Measurements from ENCODE around the gene HSF2. TPM values are rescaled to one million over a fixed set of nuclear protein-coding genes. Genes with fewer than 3 reads are reported as not detected.

The HSF2 gene
- total RNA-seq, 4 donors from 2014 or later, result 12.4 to 37.2 (median 21.4) TPM

DNA sequence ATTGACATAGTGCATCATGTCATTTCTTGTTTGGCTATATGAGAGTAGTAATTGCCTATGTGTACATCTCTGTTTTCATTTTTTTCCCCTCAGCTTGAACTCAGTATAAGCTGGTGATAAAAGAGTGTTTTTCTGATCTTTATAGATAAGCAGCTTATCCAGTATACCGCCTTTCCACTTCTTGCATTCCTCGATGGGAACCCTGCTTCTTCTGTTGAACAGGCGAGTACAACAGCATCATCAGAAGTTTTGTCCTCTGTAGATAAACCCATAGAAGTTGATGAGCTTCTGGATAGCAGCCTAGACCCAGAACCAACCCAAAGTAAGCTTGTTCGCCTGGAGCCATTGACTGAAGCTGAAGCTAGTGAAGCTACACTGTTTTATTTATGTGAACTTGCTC is 32.3 kb downstream of the HSF2 start:
- Histone ChIP-seq H3K36me3 (peaks cover 48% of the 10 kb centered on the region), H3K4me3 (no peak overlapping the region), H3K27me3 (no peaks in the 10 kb centered on the region), H3K27ac (no peak overlapping the region), H3K4me1 (no peaks in the 10 kb centered on the region), H3K9me3 (no peaks in the 10 kb centered on the region)
- no peak for DNase-seq (ENCODE audit: low spot score in 2 of 2)
- TF ChIP-seq EP300 (IDR thresholded peaks at IDR 0.05) (no peak), POLR2A (IDR thresholded peaks at IDR 0.05) (no peak)
- 88% methylated on average over 4 of the region's 4 CpGs for WGBS

DNA sequence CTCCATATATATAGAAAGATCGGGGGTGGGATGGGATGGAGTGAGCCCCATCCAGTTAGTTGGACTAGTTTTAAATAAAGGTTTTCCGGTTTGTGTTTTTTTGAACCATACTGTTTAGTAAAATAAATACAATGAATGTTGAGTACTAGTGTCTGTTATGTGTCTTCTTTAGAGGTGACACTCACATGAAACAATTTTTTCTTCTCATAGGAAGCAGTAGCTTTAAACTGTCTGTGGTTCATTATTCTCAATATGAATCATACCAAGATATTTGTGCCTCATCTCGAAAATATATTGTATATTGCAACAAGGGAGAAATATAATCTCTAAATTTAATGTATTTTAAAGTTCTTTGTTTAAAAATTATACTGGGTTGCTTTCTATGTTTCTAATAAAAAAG is 33.4 kb downstream of the HSF2 start:
- WGBS, result 82% methylated on average over 3 of the region's 3 CpGs

DNA sequence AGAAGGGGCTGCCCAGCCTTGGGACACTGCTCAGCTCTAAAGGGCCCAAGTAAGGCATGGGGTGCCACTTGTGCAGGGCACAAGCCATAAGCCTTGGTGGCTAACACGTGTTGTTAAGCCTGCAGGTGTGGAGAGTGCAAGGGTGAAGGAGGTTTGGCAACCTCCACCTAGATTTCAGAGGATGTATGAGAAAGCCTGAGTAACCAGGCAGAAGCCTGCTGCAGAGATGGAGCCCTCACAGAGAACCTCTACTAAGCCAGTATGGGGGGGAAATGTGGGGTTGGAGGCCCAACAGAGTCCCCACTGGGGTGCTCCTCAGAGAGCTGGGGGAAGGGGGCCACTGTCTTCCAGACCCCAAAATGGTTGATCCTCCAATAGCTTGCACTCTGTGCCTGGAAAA is 39.5 kb downstream of the HSF2 start:
- no peaks in the 10 kb centered on the region for H3K4me1 ChIP-seq
- no peak overlapping the region for H3K4me3 ChIP-seq
- 88% methylated on average over 1 of the region's 1 CpG for WGBS
- no peaks in the 10 kb centered on the region for H3K27me3 ChIP-seq
- no peaks in the 10 kb centered on the region for H3K9me3 ChIP-seq
- H3K36me3 ChIP-seq, result peaks cover 65% of the 10 kb centered on the region
- TF ChIP-seq POLR2A (IDR thresholded peaks at IDR 0.05) (no peak), EP300 (IDR thresholded peaks at IDR 0.05) (no peak), POLR2AphosphoS5 (IDR thresholded peaks at IDR 0.05) (no peak)
- TF ChIP-seq, protein P1, sequence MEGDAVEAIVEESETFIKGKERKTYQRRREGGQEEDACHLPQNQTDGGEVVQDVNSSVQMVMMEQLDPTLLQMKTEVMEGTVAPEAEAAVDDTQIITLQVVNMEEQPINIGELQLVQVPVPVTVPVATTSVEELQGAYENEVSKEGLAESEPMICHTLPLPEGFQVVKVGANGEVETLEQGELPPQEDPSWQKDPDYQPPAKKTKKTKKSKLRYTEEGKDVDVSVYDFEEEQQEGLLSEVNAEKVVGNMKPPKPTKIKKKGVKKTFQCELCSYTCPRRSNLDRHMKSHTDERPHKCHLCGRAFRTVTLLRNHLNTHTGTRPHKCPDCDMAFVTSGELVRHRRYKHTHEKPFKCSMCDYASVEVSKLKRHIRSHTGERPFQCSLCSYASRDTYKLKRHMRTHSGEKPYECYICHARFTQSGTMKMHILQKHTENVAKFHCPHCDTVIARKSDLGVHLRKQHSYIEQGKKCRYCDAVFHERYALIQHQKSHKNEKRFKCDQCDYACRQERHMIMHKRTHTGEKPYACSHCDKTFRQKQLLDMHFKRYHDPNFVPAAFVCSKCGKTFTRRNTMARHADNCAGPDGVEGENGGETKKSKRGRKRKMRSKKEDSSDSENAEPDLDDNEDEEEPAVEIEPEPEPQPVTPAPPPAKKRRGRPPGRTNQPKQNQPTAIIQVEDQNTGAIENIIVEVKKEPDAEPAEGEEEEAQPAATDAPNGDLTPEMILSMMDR (IDR thresholded peaks at IDR 0.05), result no peak
- no peak for DNase-seq (ENCODE audit: low spot score in 2 of 2)
- no peak overlapping the region for H3K27ac ChIP-seq

More for the DNA sequence above, 33.4 kb downstream of the HSF2 start:
- TF ChIP-seq POLR2AphosphoS5 (IDR thresholded peaks at IDR 0.05) (no peak), POLR2A (IDR thresholded peaks at IDR 0.05) (no peak), EP300 (IDR thresholded peaks at IDR 0.05) (no peak)
- TF ChIP-seq, protein P1 (IDR thresholded peaks at IDR 0.05), result no peak
- Histone ChIP-seq H3K9me3 (no peaks in the 10 kb centered on the region), H3K4me3 (no peak overlapping the region), H3K36me3 (peaks cover 48% of the 10 kb centered on the region), H3K27ac (no peak overlapping the region), H3K4me1 (no peaks in the 10 kb centered on the region), H3K27me3 (no peaks in the 10 kb centered on the region)
- DNase-seq (ENCODE audit: low spot score in 2 of 2), result no peak

DNA sequence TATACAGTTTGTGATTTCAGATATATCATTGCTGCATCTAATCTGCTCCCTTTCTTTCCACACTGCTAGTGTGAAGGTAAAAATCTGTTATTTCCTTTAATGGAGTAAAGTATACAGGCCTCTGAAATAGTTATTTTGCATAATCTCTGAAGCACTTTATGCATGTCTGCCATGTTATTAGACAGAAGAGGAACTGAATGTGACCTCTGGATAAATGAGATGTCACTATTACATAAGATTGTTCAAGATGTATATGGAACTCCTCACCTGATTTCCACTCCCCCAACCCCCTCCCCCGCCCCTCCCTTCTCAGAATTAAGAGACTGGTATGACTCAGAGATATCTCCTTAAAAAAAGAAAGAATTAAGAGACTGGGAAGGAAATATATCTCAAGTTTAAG is 45.8 kb downstream of the HSF2 start:
- Histone ChIP-seq H3K36me3 (peaks cover 65% of the 10 kb centered on the region), H3K9me3 (no peaks in the 10 kb centered on the region), H3K27me3 (no peaks in the 10 kb centered on the region), H3K4me3 (no peak overlapping the region), H3K27ac (no peak overlapping the region), H3K4me1 (no peaks in the 10 kb centered on the region)
- TF ChIP-seq, protein P1 (IDR thresholded peaks at IDR 0.05), result no peak
- no peak for TF ChIP-seq EP300 (IDR thresholded peaks at IDR 0.05)
- no peak for DNase-seq (ENCODE audit: low spot score in 2 of 2)
- WGBS, result 96% methylated on average over 1 of the region's 1 CpG

DNA sequence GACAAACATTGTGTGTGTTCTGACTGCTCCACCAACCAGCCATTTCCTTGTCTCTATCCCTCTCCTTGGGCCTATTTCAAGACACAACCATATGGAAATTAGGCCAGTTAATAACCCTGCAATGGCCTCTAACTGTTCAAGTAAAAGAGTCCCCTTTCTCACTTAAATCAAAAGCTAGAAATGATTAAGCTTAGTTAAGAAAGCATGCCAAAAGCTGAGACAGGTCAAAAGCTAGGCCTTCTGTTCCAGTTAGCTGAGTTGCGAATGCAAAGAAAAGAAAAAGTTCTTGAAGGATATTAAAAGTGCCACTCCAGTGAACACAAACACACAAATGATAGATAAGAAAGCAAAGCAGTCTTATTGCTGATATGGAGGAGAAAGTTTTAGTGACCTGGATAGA is 49.6 kb downstream of the HSF2 start:
- TF ChIP-seq, protein P1 (IDR thresholded peaks at IDR 0.05), result no peak
- TF ChIP-seq EP300 (IDR thresholded peaks at IDR 0.05) (no peak), POLR2A (IDR thresholded peaks at IDR 0.05) (no peak), POLR2AphosphoS5 (IDR thresholded peaks at IDR 0.05) (no peak)
- Histone ChIP-seq H3K27ac (no peak overlapping the region), H3K4me3 (no peak overlapping the region), H3K27me3 (no peaks in the 10 kb centered on the region), H3K9me3 (no peaks in the 10 kb centered on the region), H3K36me3 (peaks cover 84% of the 10 kb centered on the region), H3K4me1 (no peaks in the 10 kb centered on the region)
- WGBS, result 97% methylated on average over 1 of the region's 1 CpG
- no peak for DNase-seq (ENCODE audit: low spot score in 2 of 2)

DNA sequence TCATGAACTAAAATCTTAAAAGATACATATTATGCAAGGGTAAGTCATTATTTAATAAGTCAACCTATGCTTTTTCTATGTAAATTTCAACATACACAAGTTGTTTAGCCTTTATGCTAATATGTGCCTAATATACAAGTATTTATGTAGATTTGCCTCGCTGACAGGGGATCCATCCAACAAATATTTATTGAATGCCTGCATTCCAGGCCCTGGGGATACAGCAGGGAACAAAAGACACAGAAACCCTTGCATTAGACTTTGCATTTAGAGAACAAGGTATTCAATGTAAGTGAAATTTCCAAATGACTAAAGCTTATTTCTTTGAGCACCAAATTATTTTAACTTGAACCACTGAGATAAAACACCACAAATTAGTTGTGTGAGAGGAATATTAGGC is 53.1 kb downstream of the HSF2 start:
- no peaks in the 10 kb centered on the region for H3K4me1 ChIP-seq
- WGBS, result 63% methylated on average over 1 of the region's 1 CpG
- peaks cover 73% of the 10 kb centered on the region for H3K36me3 ChIP-seq

More for the DNA sequence above, 53.1 kb downstream of the HSF2 start:
- no peak overlapping the region for H3K4me3 ChIP-seq
- H3K27me3 ChIP-seq, result no peaks in the 10 kb centered on the region
- no peaks in the 10 kb centered on the region for H3K9me3 ChIP-seq
- TF ChIP-seq POLR2AphosphoS5 (IDR thresholded peaks at IDR 0.05), result no peak
- TF ChIP-seq EP300 (IDR thresholded peaks at IDR 0.05), result no peak
- TF ChIP-seq, protein P1 (IDR thresholded peaks at IDR 0.05), result no peak
- no peak for TF ChIP-seq POLR2A (IDR thresholded peaks at IDR 0.05)
- H3K27ac ChIP-seq, result no peak overlapping the region
- no peak for DNase-seq (ENCODE audit: low spot score in 2 of 2)
